ENCODE data around the gene SAA2.
"Not testable (repeated sequence)": the region's sequence is repeated elsewhere in the genome, so short reads cannot be mapped to it uniquely, and the experiment has no call there.

SAA2 gene

GRCh38 chr11:18253778-18254338 is 5.4 kb upstream of the SAA2 start:
- no peak overlapping the region for H3K4me3 ChIP-seq (ENCODE audit: insufficient read depth, low read depth, low read length, poor library complexity, severe bottlenecking)
- no peak for DNase-seq
- H3K4me1 ChIP-seq (ENCODE audit: control insufficient read depth, insufficient read depth, low read length, poor library complexity, severe bottlenecking): no peaks in the 10 kb centered on the region
- no peaks in the 10 kb centered on the region for H3K9me3 ChIP-seq (ENCODE audit: control insufficient read depth, low read length)
- no peak overlapping the region for H3K27ac ChIP-seq (ENCODE audit: insufficient read depth, low read length, poor library complexity, severe bottlenecking)
- H3K36me3 ChIP-seq (ENCODE audit: control insufficient read depth, insufficient read depth, low read length): no peaks in the 10 kb centered on the region
- H3K27me3 ChIP-seq (replicated peaks; ENCODE audit: control insufficient read depth, insufficient read depth, low read length, poor library complexity, severe bottlenecking): no peaks in the 10 kb centered on the region

GRCh38 chr11:18253233-18253632 is 4.8 kb upstream of the SAA2 start:
- H3K9me3 ChIP-seq (ENCODE audit: control insufficient read depth, low read length): no peaks in the 10 kb centered on the region
- no peak for DNase-seq
- no peaks in the 10 kb centered on the region for H3K4me1 ChIP-seq (ENCODE audit: control insufficient read depth, insufficient read depth, low read length, poor library complexity, severe bottlenecking)
- no peaks in the 10 kb centered on the region for H3K27me3 ChIP-seq (replicated peaks; ENCODE audit: control insufficient read depth, insufficient read depth, low read length, poor library complexity, severe bottlenecking)
- no peak overlapping the region for H3K27ac ChIP-seq (ENCODE audit: insufficient read depth, low read length, poor library complexity, severe bottlenecking)
- H3K36me3 ChIP-seq (ENCODE audit: control insufficient read depth, insufficient read depth, low read length): no peaks in the 10 kb centered on the region
- H3K4me3 ChIP-seq (ENCODE audit: insufficient read depth, low read depth, low read length, poor library complexity, severe bottlenecking): no peak overlapping the region

- not testable (repeated sequence) for H3K4me3 ChIP-seq (ENCODE audit: insufficient read depth, low read depth, low read length, poor library complexity, severe bottlenecking); H3K27me3 ChIP-seq (replicated peaks; ENCODE audit: control insufficient read depth, insufficient read depth, low read length, poor library complexity, severe bottlenecking); H3K9me3 ChIP-seq (ENCODE audit: control insufficient read depth, low read length); H3K4me1 ChIP-seq (ENCODE audit: control insufficient read depth, insufficient read depth, low read length, poor library complexity, severe bottlenecking); H3K36me3 ChIP-seq (ENCODE audit: control insufficient read depth, insufficient read depth, low read length); DNase-seq; H3K27ac ChIP-seq (ENCODE audit: insufficient read depth, low read length, poor library complexity, severe bottlenecking)
Observed at GRCh38 chr11:18247191-18247581, 1.3 kb downstream of the SAA2 start.

GRCh38 chr11:18246379-18247190 is 1.9 kb downstream of the SAA2 start:
- not testable (repeated sequence) for H3K4me1 ChIP-seq (ENCODE audit: control insufficient read depth, insufficient read depth, low read length, poor library complexity, severe bottlenecking); H3K9me3 ChIP-seq (ENCODE audit: control insufficient read depth, low read length); H3K36me3 ChIP-seq (ENCODE audit: control insufficient read depth, insufficient read depth, low read length); H3K27me3 ChIP-seq (replicated peaks; ENCODE audit: control insufficient read depth, insufficient read depth, low read length, poor library complexity, severe bottlenecking)
- H3K4me3 ChIP-seq (ENCODE audit: insufficient read depth, low read depth, low read length, poor library complexity, severe bottlenecking): peak overlapping the region; percentile 20
- H3K27ac ChIP-seq (ENCODE audit: insufficient read depth, low read length, poor library complexity, severe bottlenecking): peak overlapping the region; percentile 26
- DNase-seq: peak in 1 of 3 donors; percentile 7

- H3K4me3 ChIP-seq (ENCODE audit: insufficient read depth, low read depth, low read length, poor library complexity, severe bottlenecking): no peak overlapping the region
- no peaks in the 10 kb centered on the region for H3K36me3 ChIP-seq (ENCODE audit: control insufficient read depth, insufficient read depth, low read length)
- no peaks in the 10 kb centered on the region for H3K4me1 ChIP-seq (ENCODE audit: control insufficient read depth, insufficient read depth, low read length, poor library complexity, severe bottlenecking)
Observed at GRCh38 chr11:18245396-18245795, 3.1 kb downstream of the SAA2 start.

GRCh38 chr11:18243783-18244362 is 4.6 kb downstream of the SAA2 start:
- DNase-seq: peak; percentile 26 to 53 (median 30)
- no peak overlapping the region for H3K4me3 ChIP-seq (ENCODE audit: insufficient read depth, low read depth, low read length, poor library complexity, severe bottlenecking)
- no peaks in the 10 kb centered on the region for H3K9me3 ChIP-seq (ENCODE audit: control insufficient read depth, low read length)
- H3K27me3 ChIP-seq (replicated peaks; ENCODE audit: control insufficient read depth, insufficient read depth, low read length, poor library complexity, severe bottlenecking): no peaks in the 10 kb centered on the region
- no peaks in the 10 kb centered on the region for H3K36me3 ChIP-seq (ENCODE audit: control insufficient read depth, insufficient read depth, low read length)
- H3K4me1 ChIP-seq (ENCODE audit: control insufficient read depth, insufficient read depth, low read length, poor library complexity, severe bottlenecking): no peaks in the 10 kb centered on the region
- no peak overlapping the region for H3K27ac ChIP-seq (ENCODE audit: insufficient read depth, low read length, poor library complexity, severe bottlenecking)

More at GRCh38 chr11:18245396-18245795, 3.1 kb downstream of the SAA2 start:
- no peaks in the 10 kb centered on the region for H3K27me3 ChIP-seq (replicated peaks; ENCODE audit: control insufficient read depth, insufficient read depth, low read length, poor library complexity, severe bottlenecking)
- no peak for DNase-seq
- H3K27ac ChIP-seq (ENCODE audit: insufficient read depth, low read length, poor library complexity, severe bottlenecking): no peak overlapping the region
- H3K9me3 ChIP-seq (ENCODE audit: control insufficient read depth, low read length): no peaks in the 10 kb centered on the region

- no peaks in the 10 kb centered on the region for H3K9me3 ChIP-seq (ENCODE audit: control insufficient read depth, low read length)
- no peak overlapping the region for H3K27ac ChIP-seq (ENCODE audit: insufficient read depth, low read length, poor library complexity, severe bottlenecking)
- H3K27me3 ChIP-seq (replicated peaks; ENCODE audit: control insufficient read depth, insufficient read depth, low read length, poor library complexity, severe bottlenecking): no peaks in the 10 kb centered on the region
- no peak for DNase-seq
- H3K36me3 ChIP-seq (ENCODE audit: control insufficient read depth, insufficient read depth, low read length): no peaks in the 10 kb centered on the region
- no peaks in the 10 kb centered on the region for H3K4me1 ChIP-seq (ENCODE audit: control insufficient read depth, insufficient read depth, low read length, poor library complexity, severe bottlenecking)
- H3K4me3 ChIP-seq (ENCODE audit: insufficient read depth, low read depth, low read length, poor library complexity, severe bottlenecking): no peak overlapping the region
Observed at GRCh38 chr11:18239655-18240054, 8.8 kb downstream of the SAA2 start.

- Histone ChIP-seq H3K4me1 (ENCODE audit: control insufficient read depth, insufficient read depth, low read length, poor library complexity, severe bottlenecking) (no peaks in the 10 kb centered on the region), H3K36me3 (ENCODE audit: control insufficient read depth, insufficient read depth, low read length) (no peaks in the 10 kb centered on the region), H3K9me3 (ENCODE audit: control insufficient read depth, low read length) (no peaks in the 10 kb centered on the region), H3K27ac (ENCODE audit: insufficient read depth, low read length, poor library complexity, severe bottlenecking) (no peak within 1 kb of the TSS), H3K27me3 (replicated peaks; ENCODE audit: control insufficient read depth, insufficient read depth, low read length, poor library complexity, severe bottlenecking) (no peaks in the 10 kb centered on the region), H3K4me3 (ENCODE audit: insufficient read depth, low read depth, low read length, poor library complexity, severe bottlenecking) (no peak within 1 kb of the TSS)
- no peak for DNase-seq
Observed at GRCh38 chr11:18236664-18237356, 11.7 kb downstream of the SAA2 start, which contains the start of gene SAA4. TSS of gene SAA4 (minus strand) at chr11:18236802. CDS start at chr11:18235926, 876 bp downstream.

GRCh38 chr11:18235394-18236334 is 12.8 kb downstream of the SAA2 start:
- H3K4me3 ChIP-seq (ENCODE audit: insufficient read depth, low read depth, low read length, poor library complexity, severe bottlenecking): no peak overlapping the region
- H3K27ac ChIP-seq (ENCODE audit: insufficient read depth, low read length, poor library complexity, severe bottlenecking): no peak overlapping the region
- no peaks in the 10 kb centered on the region for H3K4me1 ChIP-seq (ENCODE audit: control insufficient read depth, insufficient read depth, low read length, poor library complexity, severe bottlenecking)
- no peaks in the 10 kb centered on the region for H3K27me3 ChIP-seq (replicated peaks; ENCODE audit: control insufficient read depth, insufficient read depth, low read length, poor library complexity, severe bottlenecking)
- H3K9me3 ChIP-seq (ENCODE audit: control insufficient read depth, low read length): no peaks in the 10 kb centered on the region
- DNase-seq: no peak
- no peaks in the 10 kb centered on the region for H3K36me3 ChIP-seq (ENCODE audit: control insufficient read depth, insufficient read depth, low read length)
